H1 (cell line): ENCODE data around the gene CNR2. TPM values are rescaled to one million over a fixed set of nuclear protein-coding genes. Genes with fewer than 3 reads are reported as not detected.

Source experiments
- CTCF ChIA-PET: fragments of 300-600 bp; sonication (Branson Sonifier 250); formaldehyde crosslinking; loops from one replicate; lab custom pipeline; 2021; ENCODE audit not compliant: partially characterized antibody; lab: Charles Lee
- POLR2A ChIA-PET: fragments of 300-600 bp; sonication (Branson Sonifier 250); formaldehyde crosslinking; loops from one replicate; lab custom pipeline; 2021; ENCODE audit warnings: inconsistent platforms; ENCODE audit not compliant: partially characterized antibody; lab: Charles Lee
- DNase-seq, 2 experiments: peaks; one replicate each; pipeline versions ENCODE4 v3.0.0 to v3.0.0-alpha.2; 2010 to 2022; ENCODE audit warnings: low spot score in 2 of 2, low read depth in 1 of 2, mixed read lengths in 1 of 2
- FAIRE-seq: peaks from 2 replicates; lab custom pipeline; 2011; peaks lifted over from hg19 to GRCh38; lab: Jason Lieb, UNC
- H2AFZ ChIP-seq: 2 replicates; pipeline ENCODE4 v1.8.1; 2012; ENCODE audit warnings: low read length, inconsistent platforms
- H2AK5ac ChIP-seq: 2 replicates; pipeline ENCODE4 v1.6.1; 2013; ENCODE audit warnings: low read depth, low read length
- H2BK120ac ChIP-seq: replicated peaks from 2 replicates; pipeline ENCODE3; 2013; ENCODE audit warnings: low read depth, low read length, inconsistent platforms
- H2BK12ac ChIP-seq: 2 replicates; pipeline ENCODE4 v1.6.1; 2013; ENCODE audit warnings: low read depth, low read length
- H2BK15ac ChIP-seq: 2 replicates; pipeline ENCODE4 v1.6.1; 2013; ENCODE audit warnings: low read length
- H2BK20ac ChIP-seq: 2 replicates; pipeline ENCODE4 v1.6.1; 2013; ENCODE audit warnings: low read length
- H2BK5ac ChIP-seq: 2 replicates; pipeline ENCODE4 v1.6.1; 2013; ENCODE audit warnings: low read depth, low read length
- H3K14ac ChIP-seq: 2 replicates; pipeline ENCODE4 v1.6.1; 2013; ENCODE audit warnings: inconsistent platforms; ENCODE audit not compliant: insufficient read length
- H3K18ac ChIP-seq: 2 replicates; pipeline ENCODE4 v1.6.1; 2013; ENCODE audit warnings: low read length; ENCODE audit errors: extremely low read depth
- H3K23ac ChIP-seq: 2 replicates; pipeline ENCODE4 v1.6.1; 2013; ENCODE audit warnings: inconsistent platforms; ENCODE audit not compliant: insufficient read length
- H3K23me2 ChIP-seq: 2 replicates; pipeline ENCODE4 v1.6.1; 2013; ENCODE audit warnings: low read depth, low read length
- H3K27ac ChIP-seq: 2 replicates; pipeline ENCODE4 v1.6.1; 2011; ENCODE audit warnings: low read depth, low read length, inconsistent platforms
- H3K27me3 ChIP-seq, 4 experiments: replicated peaks in 1 of 4; 1 replicate in 1 of 4; 2 replicates in 3 of 4; pipeline versions ENCODE4 v1.6.1 to v1.8.1; 2011 to 2013; ENCODE audit warnings: low read length in 3 of 4, mild to moderate bottlenecking in 3 of 4, inconsistent platforms in 2 of 4, mixed read lengths in 2 of 4, moderate library complexity in 1 of 4; ENCODE audit not compliant: control insufficient read depth in 3 of 4, insufficient read depth in 3 of 4; ENCODE audit errors: extremely low read depth in 1 of 4
- H3K36me3 ChIP-seq, 4 experiments: 2 replicates each; pipeline versions ENCODE4 v1.6.1 to v1.8.1; 2011 to 2013; ENCODE audit warnings: mild to moderate bottlenecking in 4 of 4, low read length in 3 of 4, moderate library complexity in 2 of 4, control low read depth in 1 of 4, inconsistent platforms in 1 of 4; ENCODE audit not compliant: insufficient read depth in 4 of 4, control insufficient read depth in 2 of 4
- H3K4ac ChIP-seq: replicated peaks from 2 replicates; pipeline ENCODE3; 2013; ENCODE audit warnings: low read length, low read depth, mixed read lengths, inconsistent platforms; ENCODE audit not compliant: insufficient read length
- H3K4me1 ChIP-seq, 4 experiments: replicated peaks in 1 of 4; 1 replicate in 1 of 4; 2 replicates in 3 of 4; pipeline versions ENCODE4 v1.6.1 to v1.8.1; 2011 to 2013; ENCODE audit warnings: low read length in 3 of 4, inconsistent platforms in 2 of 4, mixed read lengths in 1 of 4; ENCODE audit not compliant: insufficient read depth in 4 of 4, control insufficient read depth in 3 of 4
- H3K4me2 ChIP-seq, 2 experiments: 2 replicates each; pipeline versions ENCODE4 v1.6.1 to v1.8.1; 2011 to 2013; ENCODE audit warnings: low read depth in 2 of 2, low read length in 2 of 2, control low read depth in 1 of 2, inconsistent platforms in 1 of 2, mild to moderate bottlenecking in 1 of 2; ENCODE audit not compliant: insufficient read depth in 1 of 2
- H3K4me3 ChIP-seq, 4 experiments: fragments of 200-600, 300-600 bp in 1 of 4; sonication (generic), shearing (Covaris generic), sonication (Bioruptor Twin) in 1 of 4; 2 replicates each; pipeline versions ENCODE4 v1.5.1 to v1.8.1; 2011 to 2016; ENCODE audit warnings: low read length in 4 of 4, low read depth in 3 of 4, control low read depth in 2 of 4, inconsistent platforms in 2 of 4, mild to moderate bottlenecking in 2 of 4, mixed read lengths in 1 of 4, moderate library complexity in 1 of 4; ENCODE audit not compliant: insufficient read depth in 2 of 4; ENCODE audit errors: extremely low read depth in 1 of 4
- H3K56ac ChIP-seq: replicated peaks from 2 replicates; pipeline ENCODE3; 2013; ENCODE audit warnings: low read depth, mild to moderate bottlenecking, mixed read lengths, low read length, inconsistent platforms; ENCODE audit not compliant: insufficient read length
- H3K79me1 ChIP-seq: 2 replicates; pipeline ENCODE4 v1.6.1; 2013; ENCODE audit warnings: low read depth, low read length, control low read depth
- H3K79me2 ChIP-seq, 2 experiments: 2 replicates each; pipeline versions ENCODE4 v1.6.1 to v1.8.1; 2012 to 2013; ENCODE audit warnings: low read length in 2 of 2, mild to moderate bottlenecking in 2 of 2, inconsistent platforms in 1 of 2; ENCODE audit not compliant: insufficient read depth in 2 of 2, control insufficient read depth in 1 of 2
- H3K9ac ChIP-seq, 4 experiments: replicated peaks in 1 of 4; 1 replicate in 1 of 4; 2 replicates in 3 of 4; pipeline versions ENCODE4 v1.6.1 to v1.8.1; 2011 to 2013; ENCODE audit warnings: low read depth in 3 of 4, low read length in 3 of 4, control low read depth in 2 of 4, mild to moderate bottlenecking in 2 of 4, moderate library complexity in 2 of 4, inconsistent platforms in 1 of 4; ENCODE audit errors: extremely low read depth in 1 of 4
- H3K9me3 ChIP-seq, 2 experiments: 2 replicates each; pipeline versions ENCODE4 v1.6.1 to v1.8.1; 2012 to 2013; ENCODE audit warnings: mild to moderate bottlenecking in 2 of 2, moderate library complexity in 2 of 2, control low read depth in 1 of 2, inconsistent platforms in 1 of 2, low read depth in 1 of 2, low read length in 1 of 2, mixed read lengths in 1 of 2; ENCODE audit not compliant: insufficient read depth in 2 of 2
- H4K20me1 ChIP-seq, 2 experiments: replicated peaks in 1 of 2; 2 replicates each; pipeline versions ENCODE3 to v1.8.1; 2011 to 2013; ENCODE audit warnings: inconsistent platforms in 2 of 2, low read length in 2 of 2, mild to moderate bottlenecking in 1 of 2; ENCODE audit not compliant: insufficient read depth in 2 of 2, control insufficient read depth in 1 of 2
- H4K5ac ChIP-seq: 2 replicates; pipeline ENCODE4 v1.6.1; 2013; ENCODE audit warnings: low read length, low read depth, mixed read lengths, inconsistent platforms; ENCODE audit not compliant: insufficient read length
- H4K8ac ChIP-seq: 2 replicates; pipeline ENCODE4 v1.8.0; 2013; ENCODE audit warnings: mild to moderate bottlenecking, moderate library complexity, low read length, inconsistent platforms; ENCODE audit not compliant: insufficient read depth; ENCODE audit errors: extremely low read depth
- H4K91ac ChIP-seq: replicated peaks from 2 replicates; pipeline ENCODE3; 2013; ENCODE audit warnings: low read length, mixed read lengths, inconsistent platforms; ENCODE audit not compliant: insufficient read length
- BRCA1 ChIP-seq: IDR thresholded peaks from 2 replicates; pipeline ENCODE4 v1.6.1; 2012; ENCODE audit warnings: low read depth, low read length, improper control_type of control experiment
- KDM1A ChIP-seq: fragments of 200-600, 300-600 bp; sonication (generic); IDR thresholded peaks from 2 replicates; pipeline ENCODE4 v1.7.1; 2016; ENCODE audit warnings: mild to moderate bottlenecking, low read length, borderline replicate concordance
- MAFK ChIP-seq: IDR thresholded peaks from 2 replicates; pipeline ENCODE4 v1.6.1; 2012; ENCODE audit warnings: low read depth, mild to moderate bottlenecking, improper control_type of control experiment, low read length
- NANOG ChIP-seq: IDR thresholded peaks from 2 replicates; pipeline ENCODE4 v1.6.1; 2011; ENCODE audit warnings: low read length, low read depth, mild to moderate bottlenecking, inconsistent platforms; ENCODE audit not compliant: insufficient read depth, poor library complexity, severe bottlenecking
- RFX5 ChIP-seq: IDR thresholded peaks from 2 replicates; pipeline ENCODE4 v1.6.1; 2011; ENCODE audit warnings: low read depth, low read length, improper control_type of control experiment, borderline replicate concordance
- RNF2 ChIP-seq: fragments of 200-900, 300-1000 bp; sonication (generic); IDR thresholded peaks from 2 replicates; pipeline ENCODE4 v1.7.1; 2016; ENCODE audit warnings: borderline replicate concordance, low read depth, mild to moderate bottlenecking, antibody characterized with exemption, low read length; ENCODE audit not compliant: poor library complexity, severe bottlenecking; ENCODE audit errors: missing control alignments
- SAP30 ChIP-seq: fragments of 300-600 bp; sonication (generic); IDR thresholded peaks from 2 replicates; pipeline ENCODE4 v1.7.1; 2012; ENCODE audit warnings: low read length, moderate library complexity, mild to moderate bottlenecking, inconsistent platforms; ENCODE audit not compliant: insufficient read depth, insufficient replicate concordance
- SP4 ChIP-seq: IDR thresholded peaks from 2 replicates; pipeline ENCODE4 v1.6.1; 2012; ENCODE audit warnings: low read length, inconsistent platforms
- SUZ12 ChIP-seq: fragments of 200-600 bp; sonication (generic); IDR thresholded peaks from 2 replicates; pipeline ENCODE4 v1.6.1; 2012; ENCODE audit warnings: mild to moderate bottlenecking, inconsistent platforms, low read length, moderate library complexity, mixed read lengths
- YY1 ChIP-seq: IDR thresholded peaks from 2 replicates; pipeline ENCODE4 v1.6.1; 2011; ENCODE audit warnings: low read depth, mild to moderate bottlenecking, low read length
- WGBS, 2 experiments: shearing (Covaris generic) in 1 of 2; methylation state at CpG; one replicate each; pipeline versions ENCODE4 v1.1.6 to v1.1.7; 2013 to 2015; ENCODE audit warnings: low lambda C conversion rate in 2 of 2, mixed read lengths in 2 of 2, inconsistent platforms in 1 of 2, low coverage in 1 of 2, missing lambda C conversion rate in 1 of 2; ENCODE audit not compliant: insufficient replicate concordance in 2 of 2, insufficient coverage in 1 of 2, insufficient read length in 1 of 2; ENCODE audit errors: extremely low coverage in 1 of 2, missing lambda C conversion rate in 1 of 2; 5-methylcytosine and 5-hydroxymethylcytosine counted together
- polyA plus RNA-seq, 7 experiments: library from polyadenylated mRNA; depleted of rRNA in 3 of 7; stranded (reverse) in 5 of 7; unstranded in 2 of 7; fragments of >200 nt in 5 of 7; fragments of 200-250 nt in 2 of 7; gene quantifications; 1 replicate in 5 of 7; 2 replicates in 1 of 7; 4 replicates in 1 of 7; pipeline versions ENCODE4 v1.2.1 to v1.2.3, GENCODE V29; 2011 to 2013; ENCODE audit warnings: missing spikeins in 2 of 7, mixed read lengths in 2 of 7
- total RNA-seq: library from RNA; stranded (reverse); fragmentation: NEBNext Ultra II Directional; extraction: Animal tissue kit (Norgen Biotek cat#: 25700); gene quantifications from 2 replicates; pipeline ENCODE4 v1.2.1, GENCODE V29; 2021
- TF ChIP-seq, protein P1 (sequence below): IDR thresholded peaks from 2 replicates; pipeline ENCODE4 v1.6.1; 2011; ENCODE audit warnings: low read length, improper control_type of control experiment

Gene CNR2
- total and polyA plus RNA-seq, 2 of the 8 experiments (the other 6 are each of a cell fraction or from before 2014, with no cell fraction given): not detected

DNA sequence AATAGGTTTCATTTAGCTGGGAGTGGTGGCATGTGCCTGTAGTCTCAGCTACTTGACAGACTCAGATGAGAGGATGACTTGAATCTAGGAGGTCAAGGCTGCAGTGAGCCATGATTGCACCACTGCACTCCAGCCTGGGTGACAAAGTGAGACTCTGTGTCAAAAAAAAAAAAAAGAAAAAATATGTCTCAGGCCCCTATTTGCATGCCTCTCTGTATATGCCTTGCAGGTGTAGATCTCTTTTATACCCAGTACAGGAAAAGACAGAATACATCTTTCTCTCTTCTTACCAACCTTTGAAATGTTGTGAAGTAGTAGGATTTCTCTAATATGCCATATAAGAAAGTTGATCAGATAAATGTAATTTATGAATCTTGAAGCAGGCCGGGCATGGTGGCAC, 6.4 kb downstream of the CNR2 start:
- Histone ChIP-seq H4K91ac (no peak overlapping the region), H2BK5ac (no peak overlapping the region), H3K27me3 (peaks cover 5 to 27% (median 24%) of the 10 kb centered on the region in 4 experiments), H3K36me3 (no peaks in the 10 kb centered on the region; a peak in 1 of 8 replicates), H3K79me2 (no peaks in the 10 kb centered on the region), H3K4me3 (no peak overlapping the region), H3K4me1 (peaks cover 8 to 15% (median 9%) of the 10 kb centered on the region in 4 experiments), H3K27ac (no peak overlapping the region), H2BK12ac (no peak overlapping the region), H3K23ac (no peak overlapping the region), H2BK20ac (no peak overlapping the region), H3K23me2 (peaks cover 2% of the 10 kb centered on the region; the same call in 1 of the 2 replicates), H3K56ac (no peak overlapping the region), H3K4ac (no peak overlapping the region), H2BK15ac (no peak overlapping the region), H4K20me1 (no peaks in the 10 kb centered on the region), H3K14ac (no peak overlapping the region), H3K4me2 (no peak overlapping the region), H4K8ac (no peak overlapping the region), H2BK120ac (no peak overlapping the region), H2AK5ac (no peak overlapping the region), H3K18ac (no peak overlapping the region), H3K9me3 (no peaks in the 10 kb centered on the region), H3K79me1 (no peaks in the 10 kb centered on the region), H2AFZ (no peak overlapping the region), H4K5ac (no peak overlapping the region), H3K9ac (no peak overlapping the region)
- ChIA-PET POLR2A (no interaction called here), CTCF (no interaction called here)
- no peak for FAIRE-seq
- 88% methylated on average over 1 of the region's 1 CpG; no CpG with 5 or more reads in 1 of the 2 experiments for WGBS, 2 experiments
- no peak for DNase-seq
- no peak for TF ChIP-seq MAFK
- no peak for TF ChIP-seq YY1
- no peak for TF ChIP-seq SUZ12
- no peak for TF ChIP-seq NANOG
- TF ChIP-seq BRCA1: no peak
- TF ChIP-seq KDM1A: no peak
- no peak for TF ChIP-seq RNF2
- TF ChIP-seq, protein P1, sequence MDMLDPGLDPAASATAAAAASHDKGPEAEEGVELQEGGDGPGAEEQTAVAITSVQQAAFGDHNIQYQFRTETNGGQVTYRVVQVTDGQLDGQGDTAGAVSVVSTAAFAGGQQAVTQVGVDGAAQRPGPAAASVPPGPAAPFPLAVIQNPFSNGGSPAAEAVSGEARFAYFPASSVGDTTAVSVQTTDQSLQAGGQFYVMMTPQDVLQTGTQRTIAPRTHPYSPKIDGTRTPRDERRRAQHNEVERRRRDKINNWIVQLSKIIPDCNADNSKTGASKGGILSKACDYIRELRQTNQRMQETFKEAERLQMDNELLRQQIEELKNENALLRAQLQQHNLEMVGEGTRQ: no peak
- no peak for TF ChIP-seq SP4
- TF ChIP-seq SAP30: no peak
- no peak for TF ChIP-seq RFX5
